ENCODE measurements around the gene GALNT9. TPM values are rescaled to one million over a fixed set of nuclear protein-coding genes. Genes with fewer than 3 reads are reported as not detected.

Gene GALNT9
- total and polyA plus RNA-seq, 2 experiments from 2014 or later, result 0.33 to 1.4 TPM

DNA sequence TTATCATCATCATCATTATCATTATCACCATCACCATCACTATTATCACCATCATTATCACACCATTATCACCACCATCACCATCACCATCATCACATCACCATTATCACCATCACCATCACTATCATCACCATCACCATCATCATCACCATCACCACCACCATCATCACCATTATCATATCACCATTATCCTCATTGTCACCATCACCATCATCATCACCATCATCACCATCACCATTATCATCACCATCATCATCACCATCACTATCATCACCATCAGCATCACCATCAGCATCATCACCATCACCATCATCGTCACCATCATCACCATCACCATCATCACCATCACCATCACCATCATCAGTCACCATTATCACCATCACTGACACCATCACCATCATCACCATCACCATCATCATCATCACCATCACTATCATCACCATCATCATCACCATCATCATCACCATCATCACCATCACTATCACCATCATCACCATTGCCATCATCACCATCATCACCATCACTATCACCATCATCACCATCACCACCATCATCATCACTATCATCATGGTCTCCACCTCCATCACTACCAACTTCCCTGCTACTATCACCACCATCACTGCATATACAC, 20.2 kb upstream of the GALNT9 start:
- WGBS, 2 experiments (ENCODE audit: low coverage in 1 of 2, low lambda C conversion rate in 2 of 2, missing lambda C conversion rate in 2 of 2), result 40 to 41% methylated on average over 1 of the region's 1 CpG

DNA sequence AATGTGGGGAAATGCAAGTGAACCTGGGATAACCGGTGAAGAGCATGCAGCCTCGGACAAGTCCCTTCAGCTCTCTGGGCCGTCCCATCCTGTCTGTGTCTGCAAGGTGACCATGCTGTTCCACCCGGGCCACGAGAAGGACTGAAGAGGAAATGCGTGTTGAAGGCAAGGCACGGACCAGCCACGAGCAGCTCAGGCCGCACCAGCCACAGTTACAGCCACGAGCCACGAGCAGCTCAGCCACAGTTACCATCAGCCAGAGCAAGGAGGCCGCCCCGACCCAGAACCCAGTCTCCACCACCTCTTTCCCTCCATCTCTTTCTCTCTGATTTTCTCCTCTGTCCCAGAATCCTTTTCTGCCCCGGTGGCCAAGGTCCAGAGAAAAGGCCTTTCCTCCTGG, 18.8 kb upstream of the GALNT9 start:
- TF ChIP-seq EZH2phosphoT487 (IDR thresholded peaks at IDR 0.05; ENCODE audit: insufficient read depth, low read depth) (no peak), EZH2 (IDR thresholded peaks at IDR 0.05; ENCODE audit: insufficient read depth, poor library complexity, severe bottlenecking) (no peak)
- no peaks in the 10 kb centered on the region for H3K36me3 ChIP-seq (ENCODE audit: low read depth)
- H3K79me2 ChIP-seq (ENCODE audit: insufficient read depth), result no peaks in the 10 kb centered on the region
- no peaks in the 10 kb centered on the region for H3K9me3 ChIP-seq (ENCODE audit: low read depth)
- H3K4me2 ChIP-seq (ENCODE audit: unreplicated experiment), result no peak overlapping the region
- no peak overlapping the region for H3K9ac ChIP-seq
- H3K9me2 ChIP-seq (ENCODE audit: insufficient read depth), result no peaks in the 10 kb centered on the region
- no peaks in the 10 kb centered on the region for H3F3A ChIP-seq (ENCODE audit: insufficient read depth)
- peaks cover 43% of the 10 kb centered on the region for H3K27me3 ChIP-seq (replicated peaks; ENCODE audit: insufficient read depth)
- in situ Hi-C loops (cut with MboI), result no loop called here
- no peak overlapping the region for H3K4me3 ChIP-seq
- H3K4me1 ChIP-seq (ENCODE audit: insufficient read depth), result no peaks in the 10 kb centered on the region
- H3K27ac ChIP-seq, result no peak overlapping the region
- no peak for DNase-seq
- WGBS, 2 experiments (ENCODE audit: low coverage in 1 of 2, low lambda C conversion rate in 2 of 2, missing lambda C conversion rate in 2 of 2), result 68 to 71% methylated on average over 14 of the region's 14 CpGs
- H4K20me1 ChIP-seq (ENCODE audit: insufficient read depth), result no peaks in the 10 kb centered on the region
- no peak overlapping the region for H2AFZ ChIP-seq

More for the DNA sequence above, 20.2 kb upstream of the GALNT9 start:
- in situ Hi-C loops (cut with MboI), result no loop called here
- no peak overlapping the region for H3K4me3 ChIP-seq
- H3K4me2 ChIP-seq (ENCODE audit: unreplicated experiment), result no peak overlapping the region
- no peaks in the 10 kb centered on the region for H3K79me2 ChIP-seq (ENCODE audit: insufficient read depth)
- no peaks in the 10 kb centered on the region for H3K9me2 ChIP-seq (ENCODE audit: insufficient read depth)
- TF ChIP-seq EZH2 (IDR thresholded peaks at IDR 0.05; ENCODE audit: insufficient read depth, poor library complexity, severe bottlenecking), result no peak
- no peaks in the 10 kb centered on the region for H3F3A ChIP-seq (ENCODE audit: insufficient read depth)
- H3K4me1 ChIP-seq (ENCODE audit: insufficient read depth), result no peaks in the 10 kb centered on the region
- H2AFZ ChIP-seq, result no peak overlapping the region
- H3K36me3 ChIP-seq (ENCODE audit: low read depth), result no peaks in the 10 kb centered on the region
- H3K9me3 ChIP-seq (ENCODE audit: low read depth), result no peaks in the 10 kb centered on the region
- H3K9ac ChIP-seq, result no peak overlapping the region
- no peaks in the 10 kb centered on the region for H4K20me1 ChIP-seq (ENCODE audit: insufficient read depth)
- no peak for DNase-seq
- H3K27ac ChIP-seq, result no peak overlapping the region
- H3K27me3 ChIP-seq (replicated peaks; ENCODE audit: insufficient read depth), result peaks cover 43% of the 10 kb centered on the region

DNA sequence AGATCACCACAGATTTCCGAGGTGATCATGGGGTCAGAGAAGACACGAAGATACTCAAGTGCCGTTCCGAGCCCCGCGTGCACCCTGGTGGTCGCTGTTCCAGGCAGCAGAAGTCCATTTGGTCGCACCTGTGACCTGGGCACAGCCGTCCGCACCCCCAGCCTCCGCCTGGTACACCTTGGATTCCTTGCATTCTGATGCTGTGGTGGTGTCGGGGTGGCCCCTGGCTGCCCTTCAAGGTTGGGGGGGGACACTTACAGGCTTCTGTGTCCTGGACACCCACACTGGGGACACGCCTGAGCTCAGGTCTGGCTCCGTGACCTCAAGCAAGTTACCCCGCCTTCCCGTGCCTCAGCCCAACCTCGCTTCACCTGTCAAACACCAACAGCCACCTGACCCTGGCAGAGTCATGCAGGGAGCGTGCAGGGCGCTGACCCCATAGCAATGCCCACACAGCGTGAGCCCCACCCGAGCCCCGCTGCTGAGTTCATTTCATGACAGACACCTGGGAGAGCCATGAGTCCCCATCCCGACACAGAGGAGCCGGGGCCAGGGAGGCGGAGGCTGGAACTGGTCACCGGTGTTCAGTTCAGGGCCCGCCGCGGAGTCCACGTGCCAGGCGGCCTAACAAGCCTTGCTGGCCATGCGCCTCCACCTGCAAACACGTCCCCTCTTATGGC, 17.9 kb upstream of the GALNT9 start:
- peaks cover 35% of the 10 kb centered on the region for H3K27me3 ChIP-seq (replicated peaks; ENCODE audit: insufficient read depth)
- WGBS, 2 experiments (ENCODE audit: low coverage in 1 of 2, low lambda C conversion rate in 2 of 2, missing lambda C conversion rate in 2 of 2), result 77% methylated on average over 33 of the region's 33 CpGs
- H3F3A ChIP-seq (ENCODE audit: insufficient read depth), result no peaks in the 10 kb centered on the region
- in situ Hi-C loops (cut with MboI), result no loop called here
- no peaks in the 10 kb centered on the region for H3K79me2 ChIP-seq (ENCODE audit: insufficient read depth)
- no peaks in the 10 kb centered on the region for H3K9me3 ChIP-seq (ENCODE audit: low read depth)
- no peaks in the 10 kb centered on the region for H4K20me1 ChIP-seq (ENCODE audit: insufficient read depth)
- no peak overlapping the region for H2AFZ ChIP-seq
- no peaks in the 10 kb centered on the region for H3K36me3 ChIP-seq (ENCODE audit: low read depth)
- H3K4me3 ChIP-seq, result no peak overlapping the region
- no peaks in the 10 kb centered on the region for H3K9me2 ChIP-seq (ENCODE audit: insufficient read depth)
- no peaks in the 10 kb centered on the region for H3K4me1 ChIP-seq (ENCODE audit: insufficient read depth)
- no peak overlapping the region for H3K9ac ChIP-seq
- no peak overlapping the region for H3K4me2 ChIP-seq (ENCODE audit: unreplicated experiment)
- DNase-seq, result no peak
- TF ChIP-seq EZH2 (IDR thresholded peaks at IDR 0.05; ENCODE audit: insufficient read depth, poor library complexity, severe bottlenecking) (no peak), EZH2phosphoT487 (IDR thresholded peaks at IDR 0.05; ENCODE audit: insufficient read depth, low read depth) (no peak)
- H3K27ac ChIP-seq, result no peak overlapping the region

DNA sequence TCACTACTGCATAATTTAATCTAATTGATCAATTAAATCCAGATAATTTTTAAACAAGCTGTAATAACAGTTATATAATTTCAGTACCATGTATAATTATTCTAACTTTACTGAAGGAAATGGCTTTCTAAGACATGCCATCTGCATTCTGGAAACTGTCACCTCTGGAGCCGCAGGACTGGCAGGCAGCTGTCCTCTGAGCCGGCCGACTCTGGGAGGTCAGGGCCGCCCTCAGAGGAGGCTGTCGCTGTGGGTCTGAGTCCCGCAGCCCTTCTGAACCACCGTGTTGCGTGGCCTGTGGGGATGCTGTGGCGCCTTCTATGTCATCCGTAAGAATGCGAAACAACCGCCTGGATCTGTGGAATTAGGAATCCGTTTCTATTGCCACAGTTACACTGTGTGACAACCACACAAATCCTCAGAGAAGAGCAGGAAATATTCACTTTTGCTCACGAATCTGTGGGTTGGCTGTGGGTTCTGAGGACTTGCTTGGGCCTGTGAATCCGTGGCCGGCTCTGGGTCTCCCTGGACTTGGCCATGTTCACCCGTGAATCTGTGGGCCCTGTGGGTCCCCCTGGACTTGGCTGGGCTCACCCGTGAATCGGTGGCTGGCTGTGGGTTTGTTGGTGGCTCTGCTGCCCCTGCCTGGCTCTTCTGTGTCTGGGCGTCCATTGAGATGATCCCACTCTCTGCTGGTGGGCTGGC, 17.2 kb upstream of the GALNT9 start:
- no peak for DNase-seq
- Histone ChIP-seq H3K4me2 (ENCODE audit: unreplicated experiment) (no peak overlapping the region), H3K79me2 (ENCODE audit: insufficient read depth) (no peaks in the 10 kb centered on the region), H3K27me3 (replicated peaks; ENCODE audit: insufficient read depth) (peaks cover 32% of the 10 kb centered on the region), H2AFZ (no peak overlapping the region), H3K9ac (no peak overlapping the region), H3K9me3 (ENCODE audit: low read depth) (no peaks in the 10 kb centered on the region), H3F3A (ENCODE audit: insufficient read depth) (no peaks in the 10 kb centered on the region), H3K9me2 (ENCODE audit: insufficient read depth) (no peaks in the 10 kb centered on the region), H4K20me1 (ENCODE audit: insufficient read depth) (no peaks in the 10 kb centered on the region), H3K27ac (no peak overlapping the region), H3K4me3 (no peak overlapping the region), H3K4me1 (ENCODE audit: insufficient read depth) (no peaks in the 10 kb centered on the region), H3K36me3 (ENCODE audit: low read depth) (no peaks in the 10 kb centered on the region)
- WGBS, 2 experiments (ENCODE audit: low coverage in 1 of 2, low lambda C conversion rate in 2 of 2, missing lambda C conversion rate in 2 of 2), result 51 to 54% methylated on average over 19 to 20 of the region's 20 CpGs
- in situ Hi-C loops (cut with MboI), result no loop called here
- TF ChIP-seq EZH2phosphoT487 (IDR thresholded peaks at IDR 0.05; ENCODE audit: insufficient read depth, low read depth) (no peak), EZH2 (IDR thresholded peaks at IDR 0.05; ENCODE audit: insufficient read depth, poor library complexity, severe bottlenecking) (no peak)
